22Rv1 (cell line): ENCODE results near the gene PRR29.

Source experiments
- H3K27ac ChIP-seq: fragments of 450-650 bp; 2 replicates; pipeline ENCODE4 v1.5.1; 2017
- ZFX ChIP-seq: fragments of 450-650 bp; IDR thresholded peaks from 2 replicates; pipeline ENCODE4 v1.6.1; 2017; ENCODE audit warnings: antibody characterized with exemption, borderline replicate concordance
- TF ChIP-seq, protein P1 (sequence below): fragments of 450-650 bp; IDR thresholded peaks from 2 replicates; pipeline ENCODE4 v1.5.1; 2017; ENCODE audit warnings: mild to moderate bottlenecking

The PRR29 gene

DNA sequence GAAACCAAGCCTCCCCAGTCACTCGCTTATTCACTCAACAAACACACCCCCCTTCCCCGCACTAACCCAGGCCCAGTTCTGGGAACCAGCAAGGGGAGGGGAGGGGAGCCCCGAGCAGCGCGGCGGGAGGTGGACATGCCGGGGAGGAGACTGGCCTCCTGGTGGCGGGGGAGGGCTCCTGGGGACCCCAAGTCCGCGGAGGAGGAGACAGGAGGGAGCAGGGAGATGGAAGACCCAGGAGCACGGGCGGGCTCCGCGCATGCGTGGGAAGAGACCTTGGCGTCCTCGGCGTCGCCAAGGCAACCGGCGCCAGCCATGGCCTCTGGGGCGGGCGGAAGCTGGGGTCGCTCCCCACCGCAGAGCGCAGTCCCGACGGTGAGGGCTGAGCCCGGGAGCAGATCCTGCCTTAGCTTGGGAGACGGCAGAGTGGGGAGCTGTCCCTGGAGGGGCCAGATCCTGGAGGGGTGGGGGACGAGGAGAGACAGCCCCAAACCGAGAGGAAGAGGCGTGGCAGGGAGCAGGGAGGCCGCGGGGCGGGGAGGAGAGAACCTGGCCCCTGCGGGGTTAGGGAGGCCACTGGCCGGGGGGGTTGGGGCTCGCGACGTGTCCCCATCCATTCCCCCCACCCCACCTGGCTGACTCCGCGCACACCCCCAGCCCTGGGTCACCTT is at the start of gene PRR29:
PRR29 (plus strand) TSS at position 302 of the 671 bp plus-strand sequence; CDS start at position 316, 14 bp downstream.
- no peak within 1 kb of the TSS for H3K27ac ChIP-seq
- no peak for TF ChIP-seq ZFX
- TF ChIP-seq, protein P1, sequence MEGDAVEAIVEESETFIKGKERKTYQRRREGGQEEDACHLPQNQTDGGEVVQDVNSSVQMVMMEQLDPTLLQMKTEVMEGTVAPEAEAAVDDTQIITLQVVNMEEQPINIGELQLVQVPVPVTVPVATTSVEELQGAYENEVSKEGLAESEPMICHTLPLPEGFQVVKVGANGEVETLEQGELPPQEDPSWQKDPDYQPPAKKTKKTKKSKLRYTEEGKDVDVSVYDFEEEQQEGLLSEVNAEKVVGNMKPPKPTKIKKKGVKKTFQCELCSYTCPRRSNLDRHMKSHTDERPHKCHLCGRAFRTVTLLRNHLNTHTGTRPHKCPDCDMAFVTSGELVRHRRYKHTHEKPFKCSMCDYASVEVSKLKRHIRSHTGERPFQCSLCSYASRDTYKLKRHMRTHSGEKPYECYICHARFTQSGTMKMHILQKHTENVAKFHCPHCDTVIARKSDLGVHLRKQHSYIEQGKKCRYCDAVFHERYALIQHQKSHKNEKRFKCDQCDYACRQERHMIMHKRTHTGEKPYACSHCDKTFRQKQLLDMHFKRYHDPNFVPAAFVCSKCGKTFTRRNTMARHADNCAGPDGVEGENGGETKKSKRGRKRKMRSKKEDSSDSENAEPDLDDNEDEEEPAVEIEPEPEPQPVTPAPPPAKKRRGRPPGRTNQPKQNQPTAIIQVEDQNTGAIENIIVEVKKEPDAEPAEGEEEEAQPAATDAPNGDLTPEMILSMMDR = no peak

DNA sequence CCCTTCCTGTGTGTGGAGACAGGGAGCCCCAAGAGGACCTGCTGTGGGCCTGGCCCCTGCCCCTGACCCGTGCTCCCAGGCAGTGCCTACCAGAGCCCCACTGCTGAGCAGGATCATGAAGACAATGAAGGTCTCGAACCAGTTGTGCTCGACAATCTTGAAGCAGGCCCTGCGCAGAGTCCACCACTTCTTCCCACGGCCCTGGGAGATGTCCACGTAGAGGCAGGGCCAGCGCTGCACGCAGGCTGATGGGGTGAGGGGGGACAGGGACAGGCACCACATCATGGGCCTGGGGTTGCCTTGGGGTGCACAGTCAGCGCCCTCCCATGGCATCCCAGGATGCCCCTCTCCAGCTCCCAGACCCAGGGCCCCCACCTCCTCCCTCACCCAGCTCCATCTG is 49.6 kb upstream of the PRR29 start:
- TF ChIP-seq, protein P1 = no peak
- TF ChIP-seq ZFX = no peak
- no peak overlapping the region for H3K27ac ChIP-seq

DNA sequence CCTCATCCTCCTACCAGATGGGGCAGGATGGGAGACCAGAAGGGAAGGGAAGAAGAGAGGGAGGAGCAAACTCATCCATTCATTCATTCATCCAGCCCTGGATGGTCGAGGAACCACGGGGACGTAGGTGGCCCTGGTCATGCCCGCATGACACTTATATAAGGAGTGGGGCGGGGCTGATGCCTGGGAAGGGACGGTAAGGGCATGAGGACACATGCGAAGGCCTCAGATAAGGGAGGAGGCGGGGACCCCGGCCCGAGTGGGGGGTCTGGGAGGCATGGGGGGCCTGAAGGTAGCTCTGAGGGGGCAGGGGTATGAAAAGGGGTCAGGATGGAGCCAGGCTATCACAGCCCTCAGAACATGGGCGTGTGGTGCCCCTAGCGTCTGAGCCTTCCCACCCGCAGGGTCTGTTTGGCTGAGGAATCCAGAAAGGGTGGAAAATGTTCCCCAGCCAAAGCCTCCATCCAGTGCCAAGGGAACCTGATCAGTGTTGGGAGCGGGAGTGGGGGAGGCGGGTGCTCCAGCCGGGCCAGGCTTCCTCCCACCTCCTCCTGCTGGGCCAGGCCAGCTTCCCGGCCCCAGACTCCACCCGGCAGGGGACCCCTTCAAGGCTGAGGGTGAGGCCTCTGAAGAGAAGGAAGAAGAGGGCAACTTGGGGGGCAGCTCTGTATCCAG is 48.4 kb upstream of the PRR29 start:
- TF ChIP-seq, protein P1 = no peak
- TF ChIP-seq ZFX = no peak
- H3K27ac ChIP-seq = no peak overlapping the region

DNA sequence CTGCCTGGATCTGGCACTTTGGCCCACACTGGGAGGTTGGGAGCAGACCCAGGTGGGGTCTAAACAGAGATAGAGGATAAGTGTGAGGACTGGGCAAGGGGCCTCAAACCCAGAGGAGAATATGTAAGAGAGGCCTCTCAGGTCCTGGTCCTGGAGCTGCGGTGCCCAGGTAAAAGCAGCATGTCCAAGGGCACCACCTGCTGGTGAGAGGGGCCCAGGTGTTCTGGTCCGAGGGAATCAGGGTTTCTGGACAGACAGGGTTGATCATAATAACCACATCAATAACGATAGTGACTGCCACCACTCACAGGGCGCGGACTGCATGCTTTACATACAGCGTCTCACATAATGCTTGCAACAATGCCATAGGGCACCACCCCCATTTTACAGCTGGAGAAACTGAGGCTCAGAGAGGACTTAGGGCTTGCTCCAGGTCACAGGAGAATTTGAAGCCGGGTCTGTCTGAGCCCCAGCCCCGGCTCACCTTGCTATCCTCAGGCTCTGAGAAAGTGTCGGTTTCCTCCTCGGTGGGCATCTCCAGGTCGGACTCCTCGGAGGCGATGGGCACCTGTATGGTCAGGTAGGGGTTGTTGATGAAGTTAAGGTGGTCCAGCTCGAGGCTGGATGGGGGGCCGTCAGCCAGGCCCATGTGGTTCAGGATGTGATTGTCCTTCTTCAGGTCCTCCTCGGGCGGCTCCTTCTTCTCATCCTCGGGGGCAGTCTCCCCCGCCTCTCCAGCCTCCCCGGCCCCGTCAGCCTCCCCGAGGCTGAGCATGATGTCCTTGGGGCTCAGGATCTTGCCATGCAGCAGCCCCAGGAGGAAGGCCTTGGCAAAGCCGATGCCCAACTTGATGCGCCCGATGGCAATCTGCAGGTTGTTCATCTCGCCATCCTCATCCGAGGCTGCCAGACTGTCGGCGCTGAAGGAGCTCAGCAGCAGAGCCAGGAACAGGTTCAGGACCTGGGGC is 46.9 kb upstream of the PRR29 start:
- H3K27ac ChIP-seq = no peak overlapping the region
- no peak for TF ChIP-seq ZFX
- TF ChIP-seq, protein P1 = peak; percentile 93

DNA sequence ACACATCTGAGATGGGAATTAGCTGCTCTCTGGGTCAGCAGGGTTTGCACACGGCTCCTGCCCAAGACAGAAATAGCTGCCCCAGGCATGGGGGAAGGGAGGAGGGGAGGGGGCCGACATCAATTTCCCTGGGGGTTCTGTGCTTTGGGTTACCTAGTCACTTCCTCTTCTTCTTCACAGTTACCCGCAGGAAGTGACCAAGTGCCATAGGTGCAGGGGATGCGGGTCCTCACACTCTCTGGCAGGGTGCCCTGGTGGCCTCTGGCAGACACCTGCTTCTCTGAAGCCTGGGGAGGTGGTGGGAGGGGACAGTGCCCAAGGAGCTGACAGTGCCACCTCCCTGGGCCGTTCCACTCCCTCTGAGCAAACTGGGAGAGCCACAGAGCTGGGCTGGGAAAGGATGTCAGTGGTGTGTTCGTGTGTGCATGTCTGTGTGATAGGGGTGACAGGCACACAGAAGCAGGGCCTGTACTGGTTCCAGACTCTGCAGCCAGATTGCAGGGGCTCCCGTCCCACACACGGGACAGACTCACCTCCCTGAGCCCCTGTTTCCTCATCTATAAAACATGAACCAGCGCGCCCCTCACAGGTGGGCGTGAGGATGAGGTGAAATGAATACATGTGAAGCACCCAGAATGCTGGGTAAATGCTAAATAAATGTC is 43.6 kb upstream of the PRR29 start:
- H3K27ac ChIP-seq = no peak overlapping the region
- TF ChIP-seq, protein P1 = no peak
- no peak for TF ChIP-seq ZFX

DNA sequence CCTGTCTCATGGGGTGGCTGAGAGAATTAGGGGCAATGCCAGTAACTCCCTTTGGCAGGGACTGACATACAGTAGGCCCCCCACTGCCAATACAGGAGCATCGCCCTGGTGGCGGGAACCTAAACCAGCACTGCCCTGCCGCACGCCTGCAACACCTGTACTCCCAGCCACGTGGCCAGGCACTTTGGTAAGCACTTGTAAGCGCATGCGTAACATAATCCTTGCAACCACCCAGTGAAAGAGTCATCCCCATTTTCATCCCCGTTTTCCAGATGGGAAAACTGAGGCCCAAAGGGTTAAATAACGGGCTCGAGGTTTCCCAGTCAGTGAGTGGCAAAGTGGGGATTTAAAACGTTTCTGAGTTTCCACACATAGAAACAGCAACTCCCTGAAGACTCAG is 42.9 kb upstream of the PRR29 start:
- no peak for TF ChIP-seq ZFX
- TF ChIP-seq, protein P1 = no peak
- H3K27ac ChIP-seq = no peak overlapping the region
